SK-N-MC (cell line): ENCODE measurements around the gene ZG16B.

ENCODE experiments used
- EZH2 ChIP-seq: fragments of 200-600 bp; sonication (generic); IDR thresholded peaks from one replicate; pipeline ENCODE4 v1.6.1; 2017; ENCODE audit warnings: antibody characterized with exemption
- FOXP2 ChIP-seq: optimal IDR thresholded peaks from 2 replicates; pipeline ENCODE3; 2011; ENCODE audit warnings: mild to moderate bottlenecking, moderate library complexity; ENCODE audit not compliant: insufficient read depth; ENCODE audit errors: extremely low read length, control extremely low read depth
- POLR2AphosphoS5 ChIP-seq: IDR thresholded peaks from 2 replicates; pipeline ENCODE4 v1.6.1; 2012; ENCODE audit warnings: mild to moderate bottlenecking, low read depth, low read length, borderline replicate concordance

DNA sequence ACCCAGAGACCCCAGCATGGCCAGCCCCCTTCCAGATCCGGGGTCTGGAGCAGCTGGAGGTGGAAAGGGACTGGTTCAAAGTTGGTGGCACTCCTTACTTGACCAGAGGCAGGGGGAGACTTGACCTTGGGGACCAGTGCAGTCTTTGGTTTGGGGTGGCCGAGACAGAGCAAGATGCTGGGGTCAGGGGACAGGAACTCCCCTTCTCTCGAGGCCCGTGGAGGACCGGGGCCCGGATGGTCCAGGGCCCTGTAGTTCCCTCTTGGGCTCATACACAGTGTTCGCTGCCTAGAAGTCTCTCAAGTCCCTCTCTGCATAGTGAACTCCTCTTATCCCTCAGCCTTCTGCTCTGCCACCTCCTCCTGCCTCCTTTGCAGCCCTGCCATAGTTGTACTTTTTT lies 42.1 kb upstream of the ZG16B start:
- no peak for TF ChIP-seq POLR2AphosphoS5
- TF ChIP-seq EZH2: no peak
- TF ChIP-seq FOXP2: no peak
